IMR-90 (cell line): Measurements from ENCODE around the gene NTM. TPM values are rescaled to one million over a fixed set of nuclear protein-coding genes. Genes with fewer than 3 reads are reported as not detected.

Experiments
- ATAC-seq: fragments of 200-7000 bp; cut with Tn5 transposase; 2 replicates; pipeline ENCODE4 v1.9.1; 2020; ENCODE audit warnings: low read depth, mild to moderate bottlenecking, moderate library complexity
- BruUV-seq: library from RNA; stranded (reverse); fragments of 400-500 nt; replicated peaks from 2 replicates; lab custom pipeline; 2021; lab: Mats Ljungman, UMichigan
- CTCF ChIA-PET: fragments of 300-600 bp; formaldehyde crosslinking; extraction: SDS; loops from one replicate; lab custom pipeline; 2021; ENCODE audit warnings: antibody characterized with exemption; lab: Yijun Ruan, JAX
- POLR2A ChIA-PET: fragments of 300-600 bp; sonication (Branson Sonifier 250); formaldehyde crosslinking; loops from one replicate; lab custom pipeline; 2022; ENCODE audit warnings: antibody characterized with exemption; ENCODE audit not compliant: unreplicated experiment; lab: Charles Lee
- DNase-seq: peaks from one replicate; pipeline ENCODE4 v3.0.0; 2013
- H2AFZ ChIP-seq: replicated peaks from 2 replicates; pipeline ENCODE3; 2013; ENCODE audit warnings: low read length, mild to moderate bottlenecking; ENCODE audit not compliant: poor library complexity
- H2AK5ac ChIP-seq: 2 replicates; pipeline ENCODE4 v1.6.1; 2013; ENCODE audit warnings: low read depth, low read length, inconsistent platforms
- H2AK9ac ChIP-seq: replicated peaks from 2 replicates; pipeline ENCODE3; 2013; ENCODE audit warnings: mild to moderate bottlenecking, low read depth, low read length, moderate library complexity; ENCODE audit not compliant: poor library complexity
- H2BK120ac ChIP-seq: 2 replicates; pipeline ENCODE4 v1.6.1; 2013; ENCODE audit warnings: low read depth, low read length, inconsistent platforms
- H2BK15ac ChIP-seq: 3 replicates; pipeline ENCODE4 v1.6.1; 2013; ENCODE audit warnings: low read depth, low read length, inconsistent platforms
- H2BK20ac ChIP-seq: 2 replicates; pipeline ENCODE4 v1.6.1; 2013; ENCODE audit warnings: low read depth, mild to moderate bottlenecking, inconsistent platforms, low read length, moderate library complexity
- H2BK5ac ChIP-seq: 2 replicates; pipeline ENCODE4 v1.6.1; 2013; ENCODE audit warnings: mild to moderate bottlenecking, low read depth, low read length, inconsistent platforms; ENCODE audit not compliant: poor library complexity, severe bottlenecking
- H3K14ac ChIP-seq: replicated peaks from 2 replicates; pipeline ENCODE4 v1.6.1; 2013; ENCODE audit warnings: low read depth, low read length, inconsistent platforms
- H3K18ac ChIP-seq: 2 replicates; pipeline ENCODE4 v1.6.1; 2013; ENCODE audit warnings: low read depth, low read length, control low read depth
- H3K23ac ChIP-seq: 2 replicates; pipeline ENCODE4 v1.6.1; 2013; ENCODE audit warnings: low read depth, low read length, inconsistent platforms
- H3K27ac ChIP-seq: 2 replicates; pipeline ENCODE4 v1.5.1; 2013; ENCODE audit warnings: mild to moderate bottlenecking, control low read depth, low read length; ENCODE audit not compliant: insufficient read depth
- H3K27me3 ChIP-seq: 2 replicates; pipeline ENCODE4 v1.6.1; 2013; ENCODE audit warnings: low read length; ENCODE audit not compliant: control insufficient read depth, insufficient read depth
- H3K36me3 ChIP-seq: 2 replicates; pipeline ENCODE4 v1.6.1; 2013; ENCODE audit warnings: low read length, mixed read lengths; ENCODE audit not compliant: control insufficient read depth, insufficient read depth
- H3K4ac ChIP-seq: 2 replicates; pipeline ENCODE4 v1.6.1; 2013; ENCODE audit warnings: low read depth, low read length, inconsistent platforms
- H3K4me1 ChIP-seq: 2 replicates; pipeline ENCODE4 v1.6.1; 2013; ENCODE audit warnings: low read length, mixed read lengths; ENCODE audit not compliant: control insufficient read depth, insufficient read depth
- H3K4me2 ChIP-seq: 2 replicates; pipeline ENCODE4 v1.6.1; 2013; ENCODE audit warnings: low read depth, mild to moderate bottlenecking, control low read depth, low read length, moderate library complexity
- H3K4me3 ChIP-seq: 2 replicates; pipeline ENCODE4 v1.5.1; 2013; ENCODE audit warnings: low read depth, mild to moderate bottlenecking, control low read depth, low read length, moderate library complexity; ENCODE audit not compliant: insufficient read depth
- H3K56ac ChIP-seq: 2 replicates; pipeline ENCODE4 v1.6.1; 2013; ENCODE audit warnings: low read length, inconsistent platforms; ENCODE audit not compliant: insufficient read depth; ENCODE audit errors: extremely low read depth
- H3K79me1 ChIP-seq, 2 experiments: 2 replicates each; pipeline ENCODE4 v1.6.1; 2013; ENCODE audit warnings: low read length in 2 of 2, inconsistent platforms in 1 of 2, low read depth in 1 of 2
- H3K9ac ChIP-seq: 2 replicates; pipeline ENCODE4 v1.6.1; 2013; ENCODE audit warnings: low read depth, low read length, control low read depth
- H3K9me1 ChIP-seq: 2 replicates; pipeline ENCODE4 v1.6.1; 2013; ENCODE audit warnings: low read length, inconsistent platforms; ENCODE audit not compliant: insufficient read depth
- H3K9me3 ChIP-seq: 2 replicates; pipeline ENCODE4 v1.6.1; 2013; ENCODE audit warnings: low read length; ENCODE audit not compliant: control insufficient read depth, insufficient read depth
- H4K20me1 ChIP-seq: 2 replicates; pipeline ENCODE4 v1.6.1; 2013; ENCODE audit warnings: low read length, inconsistent platforms; ENCODE audit not compliant: insufficient read depth
- H4K5ac ChIP-seq: 2 replicates; pipeline ENCODE4 v1.6.1; 2013; ENCODE audit warnings: mild to moderate bottlenecking, low read depth, low read length, control low read depth
- H4K8ac ChIP-seq, 2 experiments: 2 replicates each; pipeline ENCODE4 v1.6.1; 2013; ENCODE audit warnings: low read depth in 2 of 2, low read length in 2 of 2, control low read depth in 1 of 2, inconsistent platforms in 1 of 2
- H4K91ac ChIP-seq: 2 replicates; pipeline ENCODE4 v1.6.1; 2013; ENCODE audit warnings: low read depth, low read length, inconsistent platforms; ENCODE audit not compliant: insufficient read depth
- BHLHE40 ChIP-seq: fragments of 150-350 bp; IDR thresholded peaks from 2 replicates; pipeline ENCODE4 v1.6.1; 2016; ENCODE audit warnings: mild to moderate bottlenecking, low read depth, low read length
- CEBPB ChIP-seq: IDR thresholded peaks from 2 replicates; pipeline ENCODE4 v1.6.1; 2012; ENCODE audit warnings: low read depth, low read length, improper control_type of control experiment
- CHD1 ChIP-seq: IDR thresholded peaks from 2 replicates; pipeline ENCODE4 v1.6.1; 2012; ENCODE audit warnings: low read depth, low read length, improper control_type of control experiment
- CTCF ChIP-seq: conservative IDR thresholded peaks from 2 replicates; pipeline ENCODE4 v1.5.1; 2012; ENCODE audit warnings: mild to moderate bottlenecking, low read depth, low read length, improper control_type of control experiment
- FOS ChIP-seq: fragments of 150-350 bp; IDR thresholded peaks from 2 replicates; pipeline ENCODE4 v1.6.1; 2016; ENCODE audit warnings: low read depth, low read length
- MAFK ChIP-seq: IDR thresholded peaks from 2 replicates; pipeline ENCODE4 v1.6.1; 2012; ENCODE audit warnings: low read depth, low read length, improper control_type of control experiment
- MAZ ChIP-seq: IDR thresholded peaks from 2 replicates; pipeline ENCODE4 v1.6.1; 2012; ENCODE audit warnings: low read depth, mild to moderate bottlenecking, low read length, improper control_type of control experiment, moderate library complexity, borderline replicate concordance
- MXI1 ChIP-seq: IDR thresholded peaks from 2 replicates; pipeline ENCODE4 v1.6.1; 2012; ENCODE audit warnings: low read depth, mild to moderate bottlenecking, low read length, moderate library complexity, borderline replicate concordance
- NFE2L2 ChIP-seq: fragments of 150-350 bp; IDR thresholded peaks from 2 replicates; pipeline ENCODE4 v1.6.1; 2016; ENCODE audit warnings: low read depth, mild to moderate bottlenecking, low read length
- POLR2A ChIP-seq: IDR thresholded peaks from 2 replicates; pipeline ENCODE4 v1.6.1; 2012; ENCODE audit warnings: mild to moderate bottlenecking, low read depth, low read length
- RAD21 ChIP-seq: IDR thresholded peaks from 2 replicates; pipeline ENCODE4 v1.6.1; 2012; ENCODE audit warnings: low read length, improper control_type of control experiment
- RCOR1 ChIP-seq: IDR thresholded peaks from 2 replicates; pipeline ENCODE4 v1.6.1; 2012; ENCODE audit warnings: mild to moderate bottlenecking, low read length, improper control_type of control experiment; ENCODE audit not compliant: insufficient replicate concordance
- RFX5 ChIP-seq: IDR thresholded peaks from 2 replicates; pipeline ENCODE4 v1.8.0; 2012; ENCODE audit warnings: low read depth, mild to moderate bottlenecking, low read length, moderate library complexity
- SMC3 ChIP-seq: fragments of 150-350 bp; IDR thresholded peaks from 2 replicates; pipeline ENCODE4 v1.6.1; 2016; ENCODE audit warnings: low read depth, mild to moderate bottlenecking, antibody characterized with exemption, low read length, moderate library complexity
- USF2 ChIP-seq: fragments of 150-350 bp; IDR thresholded peaks from 2 replicates; pipeline ENCODE4 v1.6.1; 2017; ENCODE audit warnings: mild to moderate bottlenecking, antibody characterized with exemption, low read length, low read depth
- whole genome bisulfite sequencing, 2 experiments: methylation state at CpG; one replicate each; pipeline versions ENCODE4 v1.1.5 to v1.1.7; 2013; ENCODE audit warnings: missing lambda C conversion rate in 2 of 2; ENCODE audit not compliant: insufficient read length in 1 of 2; ENCODE audit errors: extremely low coverage in 2 of 2; 5-methylcytosine and 5-hydroxymethylcytosine counted together
- dilution Hi-C: fragments of 300-500 bp; cut with HindIII; formaldehyde crosslinking; loops from one replicate; pipeline ENCODE4 v1.14.3; 2018; ENCODE audit warnings: low sequenced_read_pairs; ENCODE audit not compliant: unreplicated experiment
- in situ Hi-C: fragments of 300-500 bp; cut with MboI; formaldehyde crosslinking; loops from 3 replicates; pipeline ENCODE4 v1.14.3; 2019; ENCODE audit warnings: low sequenced_read_pairs, inconsistent platforms, mixed read lengths
- intact Hi-C: fragments of 100-400 bp; cut with micrococcal nuclease; formaldehyde crosslinking; loops from 2 replicates; pipeline ENCODE4 v1.10.0; 2022
- polyA plus RNA-seq, 3 experiments: library from polyadenylated mRNA; depleted of rRNA; stranded (reverse); fragments of >200 nt; gene quantifications; 2 replicates each; pipeline ENCODE4 v1.2.3, GENCODE V29; 2012; ENCODE audit warnings: low replicate concordance in 1 of 3
- total RNA-seq: library from RNA; depleted of rRNA; stranded (reverse); fragments of >200 nt; gene quantifications from 2 replicates; pipeline ENCODE4 v1.2.3, GENCODE V29; 2012
- TF ChIP-seq, protein P1 (sequence below): fragments of 150-350 bp; IDR thresholded peaks from 2 replicates; pipeline ENCODE4 v1.6.1; 2016; ENCODE audit warnings: low read depth, mild to moderate bottlenecking, low read length, moderate library complexity, borderline replicate concordance

NTM gene
- total and polyA plus RNA-seq, 2 of the 4 experiments (the other 2 are of a cell fraction) = 19.5 to 25.5 TPM

DNA sequence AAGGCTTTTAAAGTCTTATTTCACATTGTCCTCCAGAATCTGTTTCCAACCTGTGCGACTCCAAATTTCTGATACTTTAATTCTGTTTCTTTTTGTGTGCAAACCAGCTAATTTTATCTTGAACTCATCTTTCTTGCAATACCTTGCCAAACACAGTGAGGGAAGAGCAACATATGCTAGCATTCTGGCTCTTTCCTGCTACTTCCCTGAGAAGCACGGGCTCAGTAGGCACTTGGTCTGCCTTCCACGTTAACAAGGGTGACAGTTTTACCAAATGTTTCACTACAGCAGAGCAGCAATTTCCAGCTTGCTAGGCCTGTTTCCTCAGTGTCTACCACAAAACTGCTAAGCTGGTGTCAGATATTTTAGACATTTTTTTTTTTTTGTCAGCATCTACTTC, 405.8 kb downstream of the NTM start:
- in situ Hi-C loops = no loop called here
- intact Hi-C loops = no loop called here
- WGBS, 2 experiments = 80% methylated on average over 1 of the region's 3 CpGs; no CpG with 5 or more reads in 1 of the 2 experiments

More for the DNA sequence above, 405.8 kb downstream of the NTM start:
- Histone ChIP-seq H2AFZ (no peak overlapping the region), H3K56ac (no peak overlapping the region), H2BK15ac (no peak overlapping the region), H4K91ac (no peak overlapping the region), H3K23ac (no peak overlapping the region), H3K9me3 (no peaks in the 10 kb centered on the region), H2AK5ac (no peak overlapping the region), H3K27ac (no peak overlapping the region), H2BK5ac (no peak overlapping the region), H4K20me1 (no peaks in the 10 kb centered on the region), H3K4me1 (no peaks in the 10 kb centered on the region), H4K5ac (no peak overlapping the region), H3K9ac (no peak overlapping the region), H4K8ac (no peak overlapping the region), H3K4me3 (no peak overlapping the region), H3K27me3 (peaks cover 27% of the 10 kb centered on the region), H3K14ac (no peak overlapping the region), H3K4ac (no peak overlapping the region), H3K79me1 (no peaks in the 10 kb centered on the region), H3K18ac (no peak overlapping the region), H3K4me2 (no peak overlapping the region), H3K36me3 (no peaks in the 10 kb centered on the region), H2BK120ac (no peak overlapping the region), H2BK20ac (no peak overlapping the region), H3K9me1 (no peaks in the 10 kb centered on the region), H2AK9ac (no peak overlapping the region)
- TF ChIP-seq RFX5 (no peak), NFE2L2 (no peak), BHLHE40 (no peak), MXI1 (no peak), CTCF (no peak), RAD21 (no peak), MAFK (no peak), CEBPB (no peak), CHD1 (no peak), MAZ (no peak), POLR2A (no peak), SMC3 (no peak), USF2 (no peak), RCOR1 (no peak), FOS (no peak)
- TF ChIP-seq, protein P1, sequence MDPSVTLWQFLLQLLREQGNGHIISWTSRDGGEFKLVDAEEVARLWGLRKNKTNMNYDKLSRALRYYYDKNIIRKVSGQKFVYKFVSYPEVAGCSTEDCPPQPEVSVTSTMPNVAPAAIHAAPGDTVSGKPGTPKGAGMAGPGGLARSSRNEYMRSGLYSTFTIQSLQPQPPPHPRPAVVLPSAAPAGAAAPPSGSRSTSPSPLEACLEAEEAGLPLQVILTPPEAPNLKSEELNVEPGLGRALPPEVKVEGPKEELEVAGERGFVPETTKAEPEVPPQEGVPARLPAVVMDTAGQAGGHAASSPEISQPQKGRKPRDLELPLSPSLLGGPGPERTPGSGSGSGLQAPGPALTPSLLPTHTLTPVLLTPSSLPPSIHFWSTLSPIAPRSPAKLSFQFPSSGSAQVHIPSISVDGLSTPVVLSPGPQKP = no peak
- no TSS peak for BruUV-seq
- DNase-seq (no peak), ATAC-seq (no peak)
- ChIA-PET CTCF (interaction anchor here (1.6 kb wide), 1 partner anchor 27 kb away, joined by 4 read pairs; no protein-coding TSS in a partner anchor), POLR2A (no interaction called here)
- dilution Hi-C loops = no loop called here
